ENCODE measurements around the gene WDR73.
A peak's percentile ranks its signal among the peaks of the same experiment; 100 is the strongest.
"Not testable (repeated sequence)": the region's sequence is repeated elsewhere in the genome, so short reads cannot be mapped to it uniquely, and the experiment has no call there.

Gene WDR73

GRCh38 chr15:84653910-84654688, at the start of gene WDR73:
Gene WDR73 (minus strand): TSS chr15:84654283. CDS start chr15:84654274, 9 bp downstream.
- peak; percentile 95 for DNase-seq (ENCODE audit: low spot score)

GRCh38 chr15:84703808-84704207, 49.7 kb upstream of the WDR73 start:
- no peak for DNase-seq (ENCODE audit: low spot score)

GRCh38 chr15:84702961-84703482, 48.9 kb upstream of the WDR73 start:
- peak; percentile 49 for DNase-seq (ENCODE audit: low spot score)

- DNase-seq (ENCODE audit: low spot score) = no peak
Measured at GRCh38 chr15:84699538-84700191, 45.6 kb upstream of the WDR73 start.

- no peak for DNase-seq (ENCODE audit: low spot score)
Measured at GRCh38 chr15:84697236-84697990, 43.3 kb upstream of the WDR73 start.

- DNase-seq (ENCODE audit: low spot score) = no peak
Measured at GRCh38 chr15:84696757-84697156, 42.7 kb upstream of the WDR73 start.

- DNase-seq (ENCODE audit: low spot score) = no peak
Measured at GRCh38 chr15:84690342-84690741, 36.3 kb upstream of the WDR73 start.

GRCh38 chr15:84689858-84690257, 35.8 kb upstream of the WDR73 start:
- no peak for DNase-seq (ENCODE audit: low spot score)

GRCh38 chr15:84686446-84686845, 32.4 kb upstream of the WDR73 start:
- not testable (repeated sequence) for DNase-seq (ENCODE audit: low spot score)

- peak; percentile 55 for DNase-seq (ENCODE audit: low spot score)
Measured at GRCh38 chr15:84685304-84685703, 31.2 kb upstream of the WDR73 start.

GRCh38 chr15:84684092-84684491, 30.0 kb upstream of the WDR73 start:
- DNase-seq (ENCODE audit: low spot score) = no peak

GRCh38 chr15:84681831-84682230, 27.7 kb upstream of the WDR73 start:
- no peak for DNase-seq (ENCODE audit: low spot score)

- peak; percentile 74 for DNase-seq (ENCODE audit: low spot score)
Measured at GRCh38 chr15:84671211-84671610, 17.1 kb upstream of the WDR73 start.

GRCh38 chr15:84669726-84670125, 15.6 kb upstream of the WDR73 start:
- DNase-seq (ENCODE audit: low spot score) = peak; percentile 87

GRCh38 chr15:84668221-84668982, 14.3 kb upstream of the WDR73 start:
- no peak for DNase-seq (ENCODE audit: low spot score)

- no peak for DNase-seq (ENCODE audit: low spot score)
Measured at GRCh38 chr15:84666373-84666772, 12.3 kb upstream of the WDR73 start.

- DNase-seq (ENCODE audit: low spot score) = no peak
Measured at GRCh38 chr15:84661001-84661400, 6.9 kb upstream of the WDR73 start.

GRCh38 chr15:84659904-84660781, 6.1 kb upstream of the WDR73 start:
- no peak for DNase-seq (ENCODE audit: low spot score)

- DNase-seq (ENCODE audit: low spot score) = no peak
Measured at GRCh38 chr15:84658788-84659411, 4.8 kb upstream of the WDR73 start.

GRCh38 chr15:84658080-84658787, 4.2 kb upstream of the WDR73 start, which contains the start of gene NMB:
Gene NMB (minus strand): TSS chr15:84658199. CDS start chr15:84658152, 47 bp downstream.
- DNase-seq (ENCODE audit: low spot score) = peak; percentile 81

All from AG08395 (cell line).